NCI-H510A (cell line): ENCODE data around the gene KDM4C.

Experiments used
- DNase-seq: peaks from one replicate; lab custom pipeline; 2025; lab: John Stamatoyannopoulos, UW

Gene KDM4C

GRCh38 chr9:7103367-7103766, 345.6 kb downstream of the KDM4C start:
- no peak for DNase-seq

GRCh38 chr9:7103771-7104170, 346.0 kb downstream of the KDM4C start:
- no peak for DNase-seq

DNA sequence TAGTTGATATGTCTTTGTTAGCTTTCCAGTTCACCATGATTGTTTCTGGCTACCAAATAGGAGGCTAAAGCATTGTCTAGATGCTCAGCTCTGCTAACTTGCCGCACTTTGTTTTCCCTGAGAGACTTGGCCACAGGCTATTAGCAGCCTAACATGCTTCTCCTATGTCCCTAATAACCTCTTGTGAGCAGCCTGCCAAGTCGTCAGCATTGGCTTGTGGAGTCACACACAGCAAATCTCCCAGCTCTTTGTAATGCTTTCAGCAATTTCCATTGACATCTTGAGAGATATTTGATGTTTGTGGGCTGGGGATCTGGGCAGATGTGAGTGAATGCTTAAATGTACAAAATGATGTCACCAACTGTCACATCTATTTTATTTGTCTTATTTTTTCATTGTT, 346.9 kb downstream of the KDM4C start:
- no peak for DNase-seq

GRCh38 chr9:7105095-7105494, 347.3 kb downstream of the KDM4C start:
- DNase-seq = no peak

GRCh38 chr9:7108936-7109335, 351.2 kb downstream of the KDM4C start:
- no peak for DNase-seq

GRCh38 chr9:7111413-7111812, 353.6 kb downstream of the KDM4C start:
- no peak for DNase-seq

DNA sequence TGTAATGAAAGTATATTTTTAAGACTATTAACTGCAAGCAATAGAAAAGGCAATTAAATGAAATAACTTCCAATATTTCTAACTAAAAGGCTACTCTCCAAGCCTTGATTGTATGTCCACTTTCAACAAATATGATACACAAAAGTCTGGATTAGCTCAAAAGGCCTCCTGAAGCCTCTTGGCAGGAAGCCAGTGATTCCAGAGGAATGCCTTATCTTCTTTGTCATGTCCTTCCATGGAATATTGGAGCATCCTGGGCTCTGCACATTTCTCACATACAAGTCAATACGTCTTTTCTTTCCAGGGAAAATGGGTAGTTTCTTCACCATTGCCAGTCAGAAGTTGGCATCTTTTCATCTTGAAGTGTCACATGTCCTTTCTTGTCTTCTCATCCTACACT, 357.8 kb downstream of the KDM4C start:
- no peak for DNase-seq

DNA sequence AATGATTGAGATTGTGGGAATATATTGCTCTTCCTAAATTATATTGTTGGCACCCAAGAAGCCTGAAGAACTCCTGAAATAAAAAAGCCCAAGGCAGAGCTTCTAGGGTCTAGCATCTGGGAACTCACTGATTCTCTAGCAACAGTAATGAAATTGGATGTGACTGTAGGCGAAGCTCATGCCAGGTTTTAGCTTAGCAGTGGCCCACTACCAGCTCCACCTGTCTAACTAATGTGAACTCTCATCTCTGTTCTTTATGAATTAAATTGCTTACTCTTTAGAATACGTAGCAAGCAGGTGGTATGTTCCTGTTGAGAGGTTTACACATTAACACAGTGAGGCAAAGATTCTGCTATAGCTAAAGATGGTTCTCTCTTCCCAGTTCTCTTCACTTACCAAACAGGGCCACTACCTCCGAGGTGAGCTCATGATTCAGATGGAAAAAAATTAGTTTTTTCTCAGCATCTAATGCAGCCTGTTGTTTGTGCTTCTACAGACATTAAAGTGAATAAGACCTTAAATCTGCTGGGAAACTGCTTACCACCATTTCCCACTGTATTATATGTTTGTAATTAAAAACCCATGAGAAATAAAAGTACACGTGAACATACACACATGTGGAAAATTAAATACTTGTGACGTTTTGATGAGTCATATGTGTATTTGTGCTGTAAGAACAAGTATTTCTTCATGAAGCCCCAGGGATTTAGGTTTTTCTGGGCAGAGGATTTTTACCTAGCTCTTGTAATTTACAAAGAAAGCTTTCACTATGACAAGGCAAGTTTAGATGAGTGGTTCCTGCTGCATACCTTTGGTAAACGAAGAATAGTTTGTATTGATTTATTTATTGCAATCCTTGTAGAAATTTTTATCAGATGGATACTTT, 360.1 kb downstream of the KDM4C start:
- no peak for DNase-seq

- DNase-seq = no peak
Observed at GRCh38 chr9:7118633-7119032, 360.9 kb downstream of the KDM4C start.

DNA sequence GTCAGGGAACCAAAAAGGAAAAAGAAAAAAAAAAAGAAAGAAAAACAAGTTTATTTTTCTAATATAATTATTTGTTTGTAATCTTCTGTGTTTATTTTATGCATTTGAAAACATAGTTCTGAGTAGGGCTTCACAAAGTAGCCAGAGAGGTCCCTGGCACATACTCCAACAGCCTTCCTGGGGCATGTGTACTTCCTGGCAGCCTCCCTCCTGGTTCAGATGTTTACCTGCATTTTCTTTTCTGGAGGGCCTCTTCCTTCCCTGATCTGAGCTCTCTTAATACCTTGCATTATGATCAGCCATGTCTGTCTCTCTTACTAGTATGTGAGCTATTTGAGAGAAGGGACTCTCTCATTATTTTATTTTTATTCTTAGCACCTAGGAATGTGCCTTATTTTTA, 361.8 kb downstream of the KDM4C start:
- no peak for DNase-seq

DNA sequence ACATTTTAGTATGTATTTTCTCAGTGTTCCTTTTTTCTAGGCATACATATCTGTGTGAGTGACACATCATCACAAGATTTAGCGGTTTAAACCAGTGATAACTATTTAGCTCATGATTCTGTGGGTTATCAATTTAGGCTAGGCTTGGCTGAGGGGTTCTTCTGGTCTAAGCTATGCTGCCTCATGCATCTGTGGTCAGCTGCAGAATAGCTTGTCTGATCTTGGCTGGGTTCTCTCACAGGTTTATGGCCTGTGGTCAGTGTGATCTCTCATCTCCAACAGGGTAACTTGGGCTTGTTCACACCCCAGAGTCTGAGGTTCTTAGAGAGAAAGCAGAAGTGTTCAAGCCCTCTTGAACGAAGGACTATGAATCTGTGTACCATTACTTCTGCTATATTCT, 363.3 kb downstream of the KDM4C start:
- DNase-seq = no peak

DNA sequence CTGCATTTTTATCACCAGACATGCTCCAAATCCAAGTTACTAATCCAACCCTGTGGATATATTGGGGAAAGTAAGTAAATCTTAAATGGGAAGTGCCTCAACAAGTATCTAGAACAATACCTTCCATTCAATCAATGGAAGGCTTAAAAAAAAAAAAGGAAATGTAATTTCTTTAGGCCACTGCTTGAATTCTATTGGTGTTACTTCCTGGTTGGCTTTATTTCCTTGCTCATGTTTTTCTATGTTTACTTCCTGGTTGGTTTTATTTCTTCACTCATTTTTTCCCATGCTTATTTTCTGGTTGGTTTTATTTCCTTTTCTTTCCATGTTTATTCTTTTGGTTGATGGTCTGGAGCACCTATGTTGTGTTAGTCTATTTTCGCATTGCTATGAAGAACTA, 363.9 kb downstream of the KDM4C start:
- no peak for DNase-seq

- DNase-seq = no peak
Observed at GRCh38 chr9:7123743-7124142, 366.0 kb downstream of the KDM4C start.

GRCh38 chr9:7125231-7125630, 367.5 kb downstream of the KDM4C start:
- no peak for DNase-seq

- no peak for DNase-seq
Observed at GRCh38 chr9:7129391-7129790, 371.6 kb downstream of the KDM4C start.

GRCh38 chr9:7130266-7130820, 372.6 kb downstream of the KDM4C start:
- DNase-seq = no peak

GRCh38 chr9:7132605-7133004, 374.8 kb downstream of the KDM4C start:
- DNase-seq = no peak

GRCh38 chr9:7135735-7136134, 378.0 kb downstream of the KDM4C start:
- no peak for DNase-seq

- no peak for DNase-seq
Observed at GRCh38 chr9:7137040-7137439, 379.3 kb downstream of the KDM4C start.

DNA sequence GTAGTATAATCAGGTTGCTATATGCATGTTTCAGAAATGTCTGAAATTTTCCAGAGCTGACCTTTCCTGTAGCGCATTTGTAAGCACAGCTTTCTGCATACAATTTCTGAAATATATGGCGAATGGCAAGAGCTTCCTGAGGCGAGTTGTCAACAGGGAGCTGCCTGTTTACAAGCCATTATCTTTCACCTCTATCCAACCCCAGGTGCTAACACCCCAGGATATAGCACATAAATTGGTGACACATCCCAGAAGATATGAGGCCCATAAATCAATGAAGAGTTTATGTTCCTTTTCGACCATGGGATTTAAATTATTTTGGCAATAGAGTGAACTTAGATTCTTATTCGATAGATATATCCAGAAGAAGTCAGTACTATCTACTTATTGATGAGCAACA, 379.8 kb downstream of the KDM4C start:
- no peak for DNase-seq

DNA sequence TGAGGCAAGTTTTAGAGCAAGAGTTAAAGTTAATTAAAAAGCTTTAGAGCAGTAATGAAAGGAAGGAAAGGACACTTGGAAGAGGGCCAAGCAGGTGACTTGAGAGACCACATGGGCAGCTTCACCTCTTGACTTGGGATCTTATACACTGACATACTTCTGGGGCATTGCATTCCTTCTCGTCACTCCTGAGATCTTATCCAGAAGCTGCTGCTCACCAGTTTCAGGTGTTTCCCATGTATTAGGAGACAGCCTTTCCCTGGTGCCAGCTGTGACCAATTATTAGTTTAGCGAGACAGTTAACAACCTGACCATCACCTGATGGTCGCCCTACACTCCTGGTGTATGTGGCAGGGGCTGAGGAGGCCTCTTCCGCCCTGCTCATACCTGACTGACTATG, 382.1 kb downstream of the KDM4C start:
- DNase-seq = no peak

GRCh38 chr9:7140401-7140800, 382.6 kb downstream of the KDM4C start:
- no peak for DNase-seq

GRCh38 chr9:7143645-7144200, 385.9 kb downstream of the KDM4C start:
- DNase-seq = no peak
